IPS-18c (cell line): Measurements from ENCODE around the gene PIP5K1C.

ENCODE experiments used
- H3K4me3 ChIP-seq: 2 replicates; pipeline ENCODE4 v1.7.0; 2013; ENCODE audit warnings: low read depth, mild to moderate bottlenecking, low read length, moderate library complexity; ENCODE audit not compliant: insufficient read depth
- H3K9me3 ChIP-seq: one replicate; pipeline ENCODE4 v1.6.1; 2013; ENCODE audit warnings: mild to moderate bottlenecking, low read length, moderate library complexity; ENCODE audit not compliant: control insufficient read depth, insufficient read depth

PIP5K1C gene, protein sequence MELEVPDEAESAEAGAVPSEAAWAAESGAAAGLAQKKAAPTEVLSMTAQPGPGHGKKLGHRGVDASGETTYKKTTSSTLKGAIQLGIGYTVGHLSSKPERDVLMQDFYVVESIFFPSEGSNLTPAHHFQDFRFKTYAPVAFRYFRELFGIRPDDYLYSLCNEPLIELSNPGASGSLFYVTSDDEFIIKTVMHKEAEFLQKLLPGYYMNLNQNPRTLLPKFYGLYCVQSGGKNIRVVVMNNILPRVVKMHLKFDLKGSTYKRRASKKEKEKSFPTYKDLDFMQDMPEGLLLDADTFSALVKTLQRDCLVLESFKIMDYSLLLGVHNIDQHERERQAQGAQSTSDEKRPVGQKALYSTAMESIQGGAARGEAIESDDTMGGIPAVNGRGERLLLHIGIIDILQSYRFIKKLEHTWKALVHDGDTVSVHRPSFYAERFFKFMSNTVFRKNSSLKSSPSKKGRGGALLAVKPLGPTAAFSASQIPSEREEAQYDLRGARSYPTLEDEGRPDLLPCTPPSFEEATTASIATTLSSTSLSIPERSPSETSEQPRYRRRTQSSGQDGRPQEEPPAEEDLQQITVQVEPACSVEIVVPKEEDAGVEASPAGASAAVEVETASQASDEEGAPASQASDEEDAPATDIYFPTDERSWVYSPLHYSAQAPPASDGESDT

DNA sequence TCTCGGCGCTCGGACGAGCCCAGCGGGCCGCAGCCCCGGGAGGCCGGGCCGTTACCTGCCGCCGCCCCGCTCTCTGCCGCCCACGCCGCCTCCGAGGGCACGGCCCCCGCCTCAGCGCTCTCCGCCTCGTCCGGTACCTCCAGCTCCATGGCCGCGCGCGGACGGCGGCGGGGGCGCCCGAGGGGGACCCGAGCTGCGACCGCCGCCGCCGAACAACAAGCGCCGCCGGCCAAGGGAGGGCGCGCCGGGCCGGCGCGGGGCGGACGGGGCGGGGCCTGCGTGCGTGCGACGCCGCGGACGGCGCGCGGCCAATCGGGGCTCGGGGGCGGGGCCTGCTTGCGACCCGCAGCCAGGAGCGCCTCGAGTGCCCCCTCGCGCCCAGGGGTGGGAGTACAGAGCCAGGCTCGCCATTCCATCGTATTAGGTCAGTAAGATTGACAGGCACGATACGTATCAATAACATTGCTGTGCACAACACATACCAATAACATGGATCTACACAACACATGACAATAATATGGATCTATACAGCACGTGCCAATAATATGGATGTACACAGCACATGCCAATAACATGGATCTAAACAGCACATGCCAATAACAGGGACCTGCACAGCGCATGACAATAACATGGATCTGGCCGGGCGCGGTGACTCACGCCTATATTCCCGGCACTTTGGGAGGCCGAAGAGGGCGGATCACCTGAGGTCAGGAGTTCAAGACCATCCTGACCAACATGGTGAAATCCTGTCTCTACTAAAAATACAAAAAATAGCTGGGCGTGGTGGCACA, at the start of gene PIP5K1C:
Gene PIP5K1C (minus strand): TSS at position 227 of the 791 bp plus-strand sequence. CDS start 78 bp downstream, at position 149.
- H3K4me3 ChIP-seq: peak within 1 kb of the TSS; percentile 70
- no peaks in the 10 kb centered on the region for H3K9me3 ChIP-seq

GRCh38 chr19:3748965-3749364, 48.7 kb upstream of the PIP5K1C start:
- H3K4me3 ChIP-seq: no peak overlapping the region
- no peaks in the 10 kb centered on the region for H3K9me3 ChIP-seq

DNA sequence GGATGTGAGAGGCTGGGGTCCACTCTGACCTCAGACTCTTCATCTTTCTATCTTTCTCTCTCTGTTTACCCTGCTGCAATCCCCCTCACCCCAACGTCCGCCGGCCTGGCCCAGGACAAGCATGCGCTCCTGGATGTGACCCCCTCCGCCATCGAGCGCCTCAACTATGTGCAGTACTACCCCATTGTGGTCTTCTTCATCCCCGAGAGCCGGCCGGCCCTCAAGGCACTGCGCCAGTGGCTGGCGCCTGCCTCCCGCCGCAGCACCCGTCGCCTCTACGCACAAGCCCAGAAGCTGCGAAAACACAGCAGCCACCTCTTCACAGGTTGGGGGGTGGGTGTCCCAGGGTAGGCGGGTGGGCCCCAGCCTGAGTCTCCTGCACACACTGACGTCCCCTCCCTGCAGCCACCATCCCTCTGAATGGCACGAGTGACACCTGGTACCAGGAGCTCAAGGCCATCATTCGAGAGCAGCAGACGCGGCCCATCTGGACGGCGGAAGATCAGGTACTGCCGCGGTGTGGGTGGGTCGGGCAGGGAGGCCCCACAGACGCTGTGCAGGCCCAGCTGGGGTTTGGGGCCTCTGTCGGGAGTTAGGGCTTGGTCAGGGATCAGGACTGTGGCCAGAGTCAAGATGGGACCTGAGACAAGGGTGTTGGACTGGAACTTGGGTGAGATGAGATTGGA, 46.2 kb upstream of the PIP5K1C start:
- no peaks in the 10 kb centered on the region for H3K9me3 ChIP-seq
- no peak overlapping the region for H3K4me3 ChIP-seq

GRCh38 chr19:3745363-3746045, 45.2 kb upstream of the PIP5K1C start:
- Histone ChIP-seq H3K9me3 (no peaks in the 10 kb centered on the region), H3K4me3 (no peak overlapping the region)

- Histone ChIP-seq H3K9me3 (no peaks in the 10 kb centered on the region), H3K4me3 (no peak overlapping the region)
Observed at GRCh38 chr19:3743486-3743885, 43.2 kb upstream of the PIP5K1C start.

DNA sequence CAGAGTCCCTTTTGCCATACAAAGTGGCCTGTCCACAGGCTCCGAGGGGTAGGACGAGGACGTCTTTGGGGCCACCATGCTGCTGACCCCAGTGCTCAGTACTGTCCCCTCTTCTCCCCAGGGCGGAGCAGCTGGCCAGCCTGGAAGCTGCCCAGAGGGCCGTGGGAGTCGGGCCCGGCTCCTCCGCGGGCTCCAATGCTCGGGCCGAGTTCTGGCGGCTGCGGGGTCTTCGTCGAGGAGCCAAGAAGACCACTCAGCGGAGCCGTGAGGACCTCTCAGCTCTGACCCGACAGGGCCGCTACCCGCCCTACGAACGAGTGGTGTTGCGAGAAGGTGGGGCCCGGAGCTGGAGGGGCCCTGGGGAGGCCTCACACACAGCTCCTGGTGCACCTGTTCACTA, 40.2 kb upstream of the PIP5K1C start:
- H3K4me3 ChIP-seq: no peak overlapping the region
- no peaks in the 10 kb centered on the region for H3K9me3 ChIP-seq

GRCh38 chr19:3738477-3739220, 38.4 kb upstream of the PIP5K1C start:
- H3K9me3 ChIP-seq: no peaks in the 10 kb centered on the region

GRCh38 chr19:3737487-3738205, 37.4 kb upstream of the PIP5K1C start:
- H3K4me3 ChIP-seq: no peak overlapping the region

More at GRCh38 chr19:3738477-3739220, 38.4 kb upstream of the PIP5K1C start:
- H3K4me3 ChIP-seq: no peak overlapping the region

DNA sequence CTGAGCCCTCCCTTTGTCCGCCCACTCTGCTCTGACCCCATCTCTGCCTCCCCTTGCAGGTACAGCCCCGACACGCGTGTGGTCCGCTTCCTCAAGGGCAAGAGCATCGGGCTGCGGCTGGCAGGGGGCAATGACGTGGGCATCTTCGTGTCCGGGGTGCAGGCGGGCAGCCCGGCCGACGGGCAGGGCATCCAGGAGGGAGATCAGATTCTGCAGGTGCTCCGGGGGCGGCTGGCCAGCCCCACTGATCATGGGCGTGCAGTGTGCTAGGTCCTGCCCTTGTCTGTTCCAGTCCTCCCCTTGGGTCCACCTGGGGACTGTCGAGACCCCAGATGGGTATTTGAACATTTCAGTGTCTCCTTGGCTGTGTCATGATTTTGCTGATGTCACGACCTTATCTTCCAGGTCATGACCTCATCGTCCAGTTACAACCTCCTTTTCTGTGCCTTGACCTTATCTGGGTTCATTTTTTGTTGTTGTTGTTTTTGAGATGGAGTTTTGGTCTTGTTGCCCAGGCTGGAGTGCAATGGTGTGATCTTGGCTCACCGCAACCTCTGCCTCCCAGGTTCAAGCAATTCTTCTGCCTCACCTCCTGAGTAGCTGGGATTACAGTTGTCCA, 35.9 kb upstream of the PIP5K1C start:
- no peaks in the 10 kb centered on the region for H3K9me3 ChIP-seq
- H3K4me3 ChIP-seq: no peak overlapping the region

More at GRCh38 chr19:3737487-3738205, 37.4 kb upstream of the PIP5K1C start:
- no peaks in the 10 kb centered on the region for H3K9me3 ChIP-seq

DNA sequence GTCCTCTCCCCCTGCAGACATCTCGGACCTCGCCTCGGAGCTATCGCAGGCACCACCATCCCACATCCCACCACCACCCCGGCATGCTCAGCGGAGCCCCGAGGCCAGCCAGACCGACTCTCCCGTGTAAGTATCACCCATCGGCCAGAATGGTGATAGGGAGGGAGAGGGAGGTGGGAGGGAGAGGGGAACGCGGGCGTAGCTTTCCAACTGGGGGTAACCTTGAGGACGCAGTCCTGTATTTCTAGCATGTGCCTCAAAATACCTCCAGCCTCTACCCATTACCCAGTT, 34.0 kb upstream of the PIP5K1C start:
- Histone ChIP-seq H3K4me3 (no peak overlapping the region), H3K9me3 (peaks cover 3% of the 10 kb centered on the region)

- no peak overlapping the region for H3K4me3 ChIP-seq
- H3K9me3 ChIP-seq: peaks cover 5% of the 10 kb centered on the region
Observed at GRCh38 chr19:3733549-3734309, 33.5 kb upstream of the PIP5K1C start.

GRCh38 chr19:3732108-3732507, 31.8 kb upstream of the PIP5K1C start:
- H3K4me3 ChIP-seq: no peak overlapping the region
- H3K9me3 ChIP-seq: peaks cover 5% of the 10 kb centered on the region

DNA sequence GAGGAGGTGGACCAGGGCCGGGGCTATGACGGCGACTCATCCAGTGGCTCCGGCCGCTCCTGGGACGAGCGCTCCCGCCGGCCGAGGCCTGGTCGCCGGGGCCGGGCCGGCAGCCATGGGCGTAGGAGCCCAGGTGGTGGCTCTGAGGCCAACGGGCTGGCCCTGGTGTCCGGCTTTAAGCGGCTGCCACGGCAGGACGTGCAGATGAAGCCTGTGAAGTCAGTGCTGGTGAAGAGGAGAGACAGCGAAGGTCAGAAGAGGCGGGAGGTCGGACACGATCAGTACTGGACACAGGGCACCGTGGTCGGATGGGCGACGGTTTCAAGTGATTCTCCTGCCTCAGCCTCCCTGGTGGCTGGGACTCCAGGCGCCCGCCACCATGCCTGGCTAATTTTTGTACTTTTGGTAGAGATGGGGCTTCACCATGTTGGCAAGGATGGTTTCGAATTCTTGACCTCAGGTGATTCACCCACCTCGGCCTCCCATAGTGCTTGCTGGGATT, 30.2 kb upstream of the PIP5K1C start:
- peaks cover 5% of the 10 kb centered on the region for H3K9me3 ChIP-seq
- no peak overlapping the region for H3K4me3 ChIP-seq

DNA sequence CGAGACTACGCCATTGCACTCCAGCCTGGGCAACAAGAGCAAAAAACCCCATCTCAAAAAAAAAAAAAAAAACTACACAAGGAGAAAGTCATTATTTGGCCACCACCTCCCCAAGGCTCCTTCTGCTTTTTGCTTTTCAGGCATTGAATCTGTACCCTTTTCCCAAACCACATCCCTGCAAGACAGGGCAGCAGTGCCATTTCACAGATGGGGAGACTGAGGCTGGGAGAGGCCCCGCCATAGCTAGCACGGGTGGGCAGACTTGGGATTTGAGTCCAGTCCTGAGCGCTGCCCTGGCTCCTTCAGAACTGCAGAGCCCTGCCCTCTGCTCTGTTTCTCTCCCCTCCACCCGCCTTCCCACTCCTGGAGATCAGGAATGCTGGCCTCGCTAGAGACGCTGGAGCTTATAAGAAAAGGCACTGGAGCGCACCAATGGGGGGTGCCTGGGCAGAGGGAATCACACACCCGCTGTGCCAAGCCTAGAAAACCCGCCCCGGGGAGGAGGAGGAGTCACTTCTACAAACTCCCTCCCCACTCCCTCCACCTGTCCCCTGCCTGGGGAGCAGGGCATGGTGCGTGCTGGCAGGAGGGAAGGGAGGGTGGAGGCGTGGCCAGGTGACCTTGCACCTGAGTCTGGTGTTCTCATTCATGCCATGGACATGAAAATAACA, 25.5 kb upstream of the PIP5K1C start:
- Histone ChIP-seq H3K4me3 (no peak overlapping the region), H3K9me3 (peaks cover 5% of the 10 kb centered on the region)
